Measurements from ENCODE around the gene MT1M.
"Not testable (repeated sequence)": the region's sequence is repeated elsewhere in the genome, so short reads cannot be mapped to it uniquely, and the experiment has no call there.

Gene MT1M

DNA sequence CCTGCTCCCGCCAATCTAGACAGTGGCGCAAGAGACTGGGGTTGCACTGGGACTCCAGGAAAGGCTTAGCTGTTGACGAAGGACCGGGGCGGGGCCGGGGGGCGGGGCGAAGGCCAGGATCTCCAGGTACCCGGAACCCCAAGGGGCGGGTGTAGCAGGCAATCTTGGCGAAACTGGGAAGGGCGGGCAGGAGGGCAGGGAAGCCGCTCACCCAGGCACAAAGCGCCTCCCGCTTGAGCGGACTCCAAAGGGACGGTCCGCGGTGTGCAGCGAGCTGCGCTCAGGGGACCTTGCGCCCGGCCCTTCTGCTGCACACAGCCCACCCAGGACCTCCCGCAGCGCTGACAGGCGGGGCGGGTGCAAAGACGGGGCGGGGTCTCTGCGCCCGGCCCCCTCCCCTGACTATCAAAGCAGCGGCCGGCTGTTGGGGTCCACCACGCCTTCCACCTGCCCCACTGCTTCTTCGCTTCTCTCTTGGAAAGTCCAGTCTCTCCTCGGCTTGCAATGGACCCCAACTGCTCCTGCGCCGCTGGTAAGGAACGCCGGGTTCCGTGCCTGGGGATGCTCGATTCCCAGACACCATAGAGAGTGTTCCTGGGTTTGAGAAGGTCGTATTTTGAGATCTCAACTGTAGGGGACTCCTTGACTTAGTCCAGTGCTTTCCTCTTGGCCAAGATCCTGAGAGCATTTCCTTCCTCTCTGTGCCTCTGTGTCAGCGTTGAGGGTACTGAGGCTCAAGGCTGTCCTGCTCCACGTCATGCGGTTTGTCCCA lies 25.3 kb downstream of the MT1M start, which contains the start of gene MT1F:
MT1F (plus strand) TSS at position 405 of the 772 bp plus-strand sequence; CDS start at position 505, 100 bp downstream.
- no peak for DNase-seq

DNA sequence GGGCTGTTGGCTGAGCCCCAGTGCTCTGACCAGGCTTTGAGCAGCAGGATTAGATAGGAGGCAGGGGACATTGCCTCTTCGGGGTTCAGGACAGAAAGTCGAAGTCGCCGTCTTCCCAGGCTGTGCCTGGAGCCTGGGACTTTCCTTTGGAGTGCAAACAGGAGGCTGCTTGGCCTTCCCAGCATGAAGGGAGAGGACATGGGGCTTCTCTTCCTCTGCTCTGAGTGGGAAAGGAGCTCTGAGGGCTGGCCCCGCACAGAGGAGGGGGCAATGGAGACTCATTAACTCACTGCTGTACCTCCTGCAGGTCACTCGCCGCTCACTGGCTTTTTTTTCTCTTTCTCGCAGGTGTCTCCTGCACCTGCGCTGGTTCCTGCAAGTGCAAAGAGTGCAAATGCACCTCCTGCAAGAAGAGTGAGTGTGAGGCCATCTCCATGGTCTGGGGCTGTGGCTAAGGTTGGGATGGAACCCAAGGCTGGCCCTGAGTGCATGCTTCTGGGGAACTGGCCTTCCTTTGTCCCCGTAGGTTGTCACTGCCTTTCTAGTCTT lies 25.9 kb downstream of the MT1M start:
- DNase-seq: no peak

DNA sequence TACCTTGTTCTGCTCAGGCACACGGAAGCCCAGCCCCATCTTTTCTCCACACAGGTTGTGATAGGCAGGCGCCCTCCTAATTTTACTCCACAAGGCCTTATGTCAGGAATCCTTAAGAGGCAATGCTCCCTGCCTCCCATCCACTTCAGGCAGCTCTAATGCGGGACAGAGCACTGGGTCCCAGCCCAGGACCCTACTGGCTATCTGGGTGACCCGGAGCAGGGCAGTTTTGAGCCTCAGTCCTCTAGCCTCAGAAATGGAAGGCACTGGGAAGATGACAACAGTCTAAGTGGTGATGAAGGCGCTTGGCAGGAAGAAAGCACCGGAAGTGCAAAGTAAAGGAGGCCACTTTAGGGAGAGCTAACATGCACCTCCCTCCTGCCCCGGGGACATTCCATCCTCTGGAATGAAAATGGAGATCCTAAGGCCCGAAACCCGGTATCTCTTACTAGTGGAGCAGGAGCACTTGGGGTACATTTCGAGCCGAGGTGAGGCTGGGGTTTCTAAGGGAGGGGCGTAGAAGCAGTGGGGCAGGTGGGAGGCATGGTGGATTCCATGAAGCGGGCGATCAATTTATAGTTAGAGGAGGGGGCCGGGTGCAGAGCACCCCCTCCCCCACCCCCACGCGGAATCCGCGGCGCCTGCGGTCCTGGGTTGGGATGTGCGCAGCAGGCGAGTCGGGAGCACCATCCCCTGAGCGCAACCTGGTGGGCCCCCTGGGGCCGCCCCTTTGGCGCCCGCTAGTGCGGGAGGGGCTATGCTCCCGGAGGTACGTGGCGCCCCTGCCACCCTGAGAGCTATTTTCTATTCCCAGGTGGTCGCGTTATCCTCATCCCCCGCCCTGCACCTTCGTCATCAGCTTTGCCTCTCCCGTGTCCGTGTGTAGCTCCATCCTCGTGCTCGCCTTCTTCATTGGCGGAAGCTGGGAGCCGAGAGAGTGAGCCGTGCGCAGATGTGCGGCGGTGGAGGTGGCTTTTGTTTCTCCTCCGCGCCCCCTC lies 30.2 kb downstream of the MT1M start:
- DNase-seq: no peak

DNA sequence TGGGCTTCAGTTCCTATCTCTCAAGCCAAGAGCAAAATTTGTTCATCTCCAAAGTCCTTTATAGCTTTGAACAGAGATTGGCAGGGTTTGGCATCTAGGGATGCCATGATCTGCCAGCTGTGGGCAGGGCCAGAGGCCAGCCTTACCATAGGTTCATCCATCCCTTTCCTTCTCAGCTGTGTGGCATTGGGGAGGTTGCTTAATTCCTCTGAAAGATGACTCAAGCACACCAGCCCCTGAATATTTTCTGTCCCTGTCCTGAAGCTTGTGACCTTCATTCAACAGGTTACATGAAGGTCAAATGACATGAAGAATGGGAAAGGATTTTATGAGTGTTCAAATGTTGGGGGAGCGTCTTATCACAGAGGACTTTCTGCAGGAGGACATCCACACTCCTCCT lies 32.0 kb downstream of the MT1M start:
- DNase-seq: no peak

DNA sequence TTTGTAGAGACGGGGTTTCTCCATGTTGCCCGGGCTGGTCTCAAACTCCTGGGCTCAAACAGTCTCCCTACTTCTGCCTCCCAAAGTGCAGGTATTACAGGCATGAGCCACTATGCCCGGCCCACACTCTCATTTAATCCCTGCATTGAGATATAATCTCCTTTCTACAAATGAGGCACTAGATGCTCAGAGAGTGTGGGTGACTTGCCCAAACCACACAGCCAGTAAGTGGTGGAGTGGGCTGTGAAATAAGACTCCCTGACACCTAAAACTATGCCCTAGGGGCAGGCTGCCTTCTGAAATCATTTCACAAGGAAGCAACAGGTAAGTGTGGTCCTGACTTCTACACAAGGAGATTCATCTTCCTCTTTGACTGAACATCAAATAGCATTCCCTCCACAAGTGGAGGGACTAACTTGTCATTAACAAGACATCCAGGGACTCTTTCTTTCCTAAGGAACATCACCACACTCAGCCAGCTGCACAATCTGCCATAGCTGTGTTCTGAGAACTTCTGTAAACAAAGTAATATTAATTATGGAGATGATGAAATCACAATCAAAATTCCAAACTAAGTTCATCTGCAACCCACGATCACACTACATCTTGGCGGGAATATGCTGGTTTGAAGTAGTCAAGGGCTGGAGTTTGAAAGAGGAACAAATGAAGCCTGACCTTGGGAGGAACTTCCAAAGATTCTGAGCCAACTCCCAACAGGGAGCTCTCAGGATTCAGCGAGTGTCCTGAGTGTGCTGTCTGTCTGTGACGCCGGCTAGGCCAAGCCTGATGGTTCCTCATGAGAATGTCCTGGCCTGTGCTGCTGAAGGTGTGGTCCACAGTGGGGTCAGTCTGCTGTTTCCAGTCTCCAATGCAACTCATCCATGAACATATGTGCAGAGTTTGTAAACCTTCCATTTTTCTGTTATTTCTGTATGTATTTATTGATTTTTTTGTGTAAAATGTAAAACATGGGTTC lies 33.1 kb downstream of the MT1M start:
- DNase-seq: not testable (repeated sequence)

DNA sequence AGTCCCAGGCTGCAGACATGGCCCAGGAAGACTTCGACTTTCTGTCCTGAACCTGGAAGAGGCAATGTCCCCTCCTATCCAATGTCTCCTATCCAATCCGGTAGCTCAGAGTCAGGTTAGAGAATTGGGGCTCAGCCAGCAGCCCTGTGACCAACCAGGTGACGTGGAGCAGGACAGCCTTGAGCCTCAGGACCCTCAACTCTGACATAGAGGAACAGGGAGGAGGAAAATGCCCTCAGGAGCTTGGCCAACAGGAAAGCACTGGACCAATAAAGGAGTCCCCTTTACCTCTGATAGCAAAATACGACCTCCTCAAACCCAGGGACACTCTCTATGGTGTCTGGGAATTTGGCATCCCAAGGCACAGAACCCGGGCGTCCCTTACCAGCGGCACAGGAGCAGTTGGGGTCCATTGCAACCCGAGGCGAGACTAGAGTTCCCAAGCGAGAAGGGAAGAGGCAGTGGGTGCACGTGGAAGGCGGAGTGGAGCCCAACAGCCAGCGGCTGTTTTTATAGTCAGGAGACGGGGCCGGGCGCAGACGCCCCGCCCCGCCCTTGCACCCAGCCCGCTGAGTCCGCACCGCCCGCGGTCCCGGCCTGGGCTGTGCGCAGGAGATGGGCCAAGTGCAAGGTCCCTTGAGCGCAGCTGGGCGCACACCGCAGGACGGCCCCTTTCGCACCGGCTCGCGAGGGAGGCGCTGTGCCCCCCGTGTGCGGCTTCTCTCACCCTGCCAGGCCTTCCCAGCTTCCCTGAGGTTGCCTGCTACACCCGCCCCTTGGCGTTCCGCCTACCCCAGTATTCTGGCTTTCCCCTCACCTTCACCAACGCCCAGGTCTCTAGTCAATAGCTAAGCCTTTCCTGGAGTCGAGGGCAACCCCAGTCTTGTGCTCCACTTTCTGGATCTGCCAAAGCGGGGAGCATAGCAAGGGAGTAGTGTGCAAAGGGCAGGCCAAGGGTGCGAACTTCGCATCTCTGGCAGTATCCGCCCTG lies 35.4 kb downstream of the MT1M start, which contains the start of gene MT1G:
MT1G (minus strand) TSS at position 485 of the 991 bp plus-strand sequence; CDS start at position 413, 72 bp downstream.
- DNase-seq: no peak

DNA sequence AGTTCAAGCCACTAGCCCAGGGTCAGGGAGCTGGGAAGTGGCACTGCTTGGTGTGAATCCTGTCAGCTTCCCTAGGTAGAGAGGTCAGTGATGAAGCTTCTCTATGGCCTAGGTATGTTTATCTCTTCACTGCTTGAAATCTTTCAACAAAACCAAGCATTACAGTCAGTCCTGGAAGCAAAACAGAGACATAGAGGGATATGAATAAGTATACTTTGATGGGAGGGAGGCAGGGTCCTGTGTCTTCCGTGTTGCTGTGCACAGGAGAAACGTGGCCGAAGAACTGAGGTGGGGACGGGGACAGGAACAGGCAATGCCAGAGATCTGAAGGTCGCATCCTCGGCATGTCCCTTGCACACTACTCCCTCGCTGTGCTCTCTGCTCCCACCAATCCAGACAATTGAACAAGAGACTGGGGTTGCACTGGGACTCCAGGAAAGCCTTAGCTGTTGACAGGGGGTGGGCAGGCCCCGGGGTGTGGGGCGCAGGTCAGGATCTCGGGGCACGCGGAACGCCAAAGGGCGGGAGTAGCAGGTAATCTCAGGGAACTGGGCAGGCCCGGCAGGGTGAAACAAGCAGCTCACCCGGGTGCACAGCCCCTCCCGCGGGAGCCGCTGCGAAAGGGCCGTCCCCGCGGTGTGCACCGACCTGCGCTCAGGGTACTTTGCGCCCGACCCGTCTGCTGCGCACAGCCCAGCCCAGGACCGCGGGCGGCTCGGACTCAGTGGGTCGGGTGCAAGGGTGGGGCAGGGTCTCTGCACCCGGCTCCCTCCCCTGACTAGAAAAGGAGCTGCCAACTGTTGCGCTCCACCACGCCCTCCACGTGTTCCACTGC lies 36.8 kb downstream of the MT1M start, which contains the start of gene MT1H:
MT1H (plus strand) TSS at position 810 of the 835 bp plus-strand sequence. CDS start 71 bp downstream, outside the sequence.
- no peak for DNase-seq

DNA sequence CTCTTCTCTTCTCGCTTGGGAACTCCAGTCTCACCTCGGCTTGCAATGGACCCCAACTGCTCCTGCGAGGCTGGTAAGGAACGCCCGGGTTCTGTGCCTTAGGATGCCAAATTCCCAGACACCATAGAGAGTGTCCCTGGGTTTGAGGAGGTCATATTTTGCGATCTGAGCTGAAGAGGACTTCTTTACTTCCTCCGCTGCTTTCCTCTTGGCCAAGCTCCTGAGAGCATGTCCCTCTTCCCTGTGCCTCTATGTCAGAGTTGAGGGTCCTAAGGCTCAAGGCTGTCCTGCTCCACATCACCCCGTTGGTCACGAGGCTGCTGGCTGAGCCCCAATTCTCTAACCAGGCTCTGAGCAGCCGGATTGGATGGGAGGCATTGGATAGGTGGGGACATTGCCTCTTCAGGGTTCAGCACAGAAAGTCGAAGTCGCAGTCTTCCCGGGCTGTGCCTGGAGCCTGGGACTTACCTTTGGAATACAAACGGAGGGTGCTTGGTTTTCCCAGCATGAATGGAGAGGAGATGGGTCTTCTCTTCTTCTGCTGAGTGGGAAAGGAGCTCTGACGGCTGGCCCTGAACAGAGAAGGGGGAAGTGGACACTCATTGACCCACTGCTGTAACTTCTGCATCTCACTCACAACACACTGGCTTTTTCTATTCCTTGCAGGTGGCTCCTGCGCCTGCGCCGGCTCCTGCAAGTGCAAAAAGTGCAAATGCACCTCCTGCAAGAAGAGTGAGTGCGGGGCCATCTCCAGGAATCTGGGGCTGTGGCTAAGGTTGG lies 37.6 kb downstream of the MT1M start:
- DNase-seq: no peak

DNA sequence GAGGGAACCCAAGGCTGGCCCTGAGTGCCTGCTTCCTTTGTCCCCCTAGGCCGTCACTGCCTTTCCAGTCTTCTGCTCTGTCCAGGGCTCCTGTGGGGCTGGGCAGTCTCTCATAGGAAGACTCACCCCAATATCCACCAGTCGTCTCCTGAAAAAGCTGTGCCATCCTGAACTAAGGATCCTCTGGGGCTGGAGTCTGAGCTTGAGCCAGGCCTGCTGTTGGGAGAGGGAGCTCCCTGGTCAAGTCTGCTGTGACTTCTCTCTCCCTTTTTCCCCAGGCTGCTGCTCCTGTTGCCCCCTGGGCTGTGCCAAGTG lies 38.1 kb downstream of the MT1M start:
- DNase-seq: no peak

DNA sequence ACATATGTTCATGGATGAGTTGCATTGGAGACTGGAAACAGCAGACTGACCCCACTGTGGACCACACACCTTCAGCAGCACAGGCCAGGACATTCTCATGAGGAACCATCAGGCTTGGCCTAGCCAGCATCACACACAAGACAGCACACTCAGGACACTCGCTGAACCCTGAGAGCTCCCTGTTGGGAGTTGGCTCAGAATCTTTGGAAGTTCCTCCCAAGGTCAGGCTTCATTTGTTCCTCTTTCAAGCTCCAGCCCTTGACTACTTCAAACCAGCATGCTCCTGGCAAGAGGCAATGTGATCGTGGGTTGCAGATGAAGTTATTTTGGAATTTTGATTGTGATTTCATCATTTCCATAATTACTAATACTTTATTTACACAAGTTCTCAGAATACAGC lies 39.2 kb downstream of the MT1M start:
- not testable (repeated sequence) for DNase-seq

DNA sequence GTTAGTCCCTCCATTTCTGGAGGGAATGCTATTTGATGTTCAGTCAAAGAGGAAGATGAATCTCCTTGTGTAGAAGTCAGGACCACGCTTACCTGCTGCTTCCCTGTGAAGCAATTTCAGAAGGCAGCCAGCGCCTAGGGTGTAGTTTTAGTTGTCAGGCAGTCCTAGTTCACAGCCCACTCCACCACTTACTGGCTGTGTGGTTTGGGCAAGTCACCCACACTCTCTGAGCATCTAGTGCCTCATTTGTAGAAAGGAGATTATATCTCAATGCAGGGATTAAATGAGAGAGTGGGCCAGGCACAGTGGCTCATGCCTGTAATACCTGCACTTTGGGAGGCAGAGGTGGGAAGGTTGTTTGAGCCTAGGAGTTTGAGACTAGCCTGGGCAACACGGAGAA lies 39.7 kb downstream of the MT1M start:
- DNase-seq: not testable (repeated sequence)

DNA sequence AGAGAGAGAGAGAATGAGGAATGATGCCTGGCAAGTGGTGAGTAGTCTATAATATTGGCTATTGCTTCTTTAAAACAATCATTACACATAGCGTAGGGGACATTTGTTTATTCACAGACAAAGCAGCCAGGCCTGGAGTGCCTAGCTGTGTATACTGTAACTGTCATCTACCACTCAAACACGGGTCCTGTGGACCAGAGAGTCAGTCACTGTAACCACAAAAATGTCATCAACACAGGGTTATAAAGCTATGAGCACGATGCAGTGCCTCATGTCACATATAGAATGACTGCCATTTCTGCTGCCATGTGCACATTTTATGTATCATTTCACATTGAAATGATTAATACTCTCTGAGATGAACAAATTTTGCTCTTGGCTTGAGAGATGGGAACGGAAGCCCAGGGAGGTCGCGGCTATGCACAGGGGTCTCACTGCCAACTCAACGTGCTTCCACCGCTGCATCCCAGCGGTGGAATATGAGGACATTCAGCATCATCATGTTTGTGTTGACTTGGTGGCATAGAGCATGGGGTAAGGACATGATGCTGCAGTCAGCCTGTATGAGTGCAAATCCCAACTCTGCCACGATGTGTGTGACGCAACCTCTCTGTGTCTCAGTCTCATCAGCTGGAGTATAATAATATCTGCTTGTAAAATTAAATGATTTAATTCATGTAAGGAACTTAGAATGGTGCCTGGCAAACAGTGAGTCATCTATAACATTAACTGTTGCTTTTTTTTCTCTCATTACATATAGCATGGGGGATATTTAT lies 40.5 kb downstream of the MT1M start:
- no peak for DNase-seq

DNA sequence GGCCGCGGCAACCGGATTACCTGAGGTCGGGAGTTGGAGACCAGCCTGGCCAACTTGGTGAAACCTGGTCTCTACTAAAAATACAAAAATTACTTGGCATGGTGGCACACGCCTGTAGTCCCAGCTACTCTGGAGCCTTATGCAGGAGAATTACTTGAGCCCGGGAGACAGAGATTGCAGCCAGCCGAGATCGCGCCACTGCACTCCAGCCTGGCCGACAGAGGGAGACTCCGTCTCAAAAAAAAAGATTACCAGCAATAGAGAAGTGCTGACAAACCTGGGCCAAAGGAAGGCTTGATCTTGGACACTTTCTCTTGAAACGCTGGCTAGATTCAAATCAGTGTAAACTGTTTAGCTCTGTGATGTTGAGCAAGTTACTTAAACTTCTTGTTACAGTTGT lies 41.5 kb downstream of the MT1M start:
- DNase-seq: no peak

DNA sequence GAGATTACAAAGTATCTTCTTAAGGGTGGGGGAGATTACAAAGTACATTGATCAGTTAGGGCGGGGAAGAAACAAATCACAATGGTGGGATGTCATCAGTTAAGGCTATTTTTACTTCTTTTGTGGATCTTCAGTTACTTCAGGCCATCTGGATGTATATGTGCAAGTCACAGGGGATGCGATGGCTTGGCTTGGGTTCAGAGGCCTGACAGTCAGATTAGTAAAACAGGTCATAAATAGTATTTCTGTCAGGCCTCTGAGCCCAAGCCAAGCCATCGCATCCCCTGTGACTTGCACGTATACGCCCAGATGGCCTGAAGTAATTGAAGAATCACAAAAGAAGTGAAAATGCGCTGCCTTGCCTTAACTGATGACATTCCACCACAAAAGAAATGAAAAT lies 42.1 kb downstream of the MT1M start:
- not testable (repeated sequence) for DNase-seq

DNA sequence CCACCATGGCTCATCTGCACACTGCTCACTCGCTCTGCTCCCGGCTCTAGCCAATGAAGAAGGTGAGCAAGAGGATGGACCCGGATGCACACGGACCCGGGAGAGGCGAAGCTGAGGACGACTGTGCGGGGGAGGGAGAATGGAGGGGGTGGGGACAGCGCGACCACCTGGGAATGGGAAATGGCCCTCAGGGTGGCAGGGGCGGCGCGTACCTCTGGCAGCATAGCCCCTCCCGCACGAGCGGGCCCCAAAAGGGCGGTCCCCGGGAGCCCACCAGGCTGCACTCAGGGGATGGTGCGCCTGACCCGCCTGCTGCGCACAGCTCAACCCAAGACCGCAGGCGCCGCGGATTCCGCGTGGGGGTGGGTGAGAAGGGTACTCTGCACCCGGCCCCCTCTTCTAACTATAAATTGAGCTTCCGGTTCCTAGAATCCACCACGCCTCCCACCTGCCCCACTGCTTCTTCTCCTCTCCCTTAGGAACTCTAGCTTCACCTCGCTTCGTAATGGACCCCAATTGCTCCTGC lies 43.3 kb downstream of the MT1M start:
- DNase-seq: no peak

DNA sequence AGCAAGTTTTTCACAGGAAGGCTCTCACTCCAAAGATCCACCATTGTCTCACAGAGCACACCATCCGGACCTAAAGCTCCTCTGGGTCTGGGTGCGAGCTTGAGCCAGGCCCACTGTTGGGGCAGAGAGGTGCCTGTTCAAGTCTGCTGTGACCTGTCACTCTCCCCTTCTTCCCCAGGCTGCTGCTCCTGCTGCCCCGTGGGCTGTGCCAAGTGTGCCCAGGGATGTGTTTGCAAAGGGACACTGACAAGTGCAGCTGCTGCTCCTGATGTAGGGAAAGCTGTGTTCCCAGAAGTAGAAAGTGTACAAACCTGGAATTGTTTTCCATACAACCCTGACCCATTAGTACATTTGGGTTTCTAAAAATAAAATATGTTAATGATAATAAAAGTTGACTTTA lies 45.0 kb downstream of the MT1M start:
- DNase-seq: no peak

DNA sequence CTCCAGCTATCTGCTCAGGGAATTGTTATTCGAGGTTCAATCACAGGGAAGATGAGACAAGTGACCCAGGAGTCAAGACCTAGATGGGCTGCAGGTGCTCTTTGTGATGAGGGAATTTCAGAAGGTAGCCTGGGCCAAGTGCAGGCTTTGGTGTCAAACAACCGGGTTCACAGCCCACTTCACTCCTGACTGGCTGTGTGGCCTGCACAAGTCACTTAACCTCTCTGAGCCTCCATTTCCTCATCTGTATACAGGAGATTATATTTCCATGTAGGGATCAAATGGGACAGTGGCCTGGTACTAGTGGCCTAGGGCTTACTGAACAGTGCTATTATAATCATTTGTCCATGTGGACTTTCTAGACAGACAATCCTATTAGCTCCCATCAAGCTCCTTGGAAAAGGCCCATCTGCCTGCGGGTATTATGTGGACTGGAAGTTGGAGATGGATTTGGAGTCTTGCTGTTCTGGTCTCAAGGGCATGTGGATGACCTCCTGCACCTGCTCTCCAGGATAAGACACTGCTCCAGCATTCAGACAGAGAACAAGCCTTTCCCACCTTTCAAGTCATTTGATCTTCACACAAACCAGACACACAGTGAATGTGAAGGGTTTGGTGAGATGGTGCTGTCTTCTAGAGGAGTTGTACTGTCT lies 46.7 kb downstream of the MT1M start:
- DNase-seq: no peak

Measured in NCI-H2081 treated with DMSO at 0.1 percent for 48 hours (cell line).